Astrocyte of the cerebellum (primary cell): ENCODE measurements around the gene EFHD1.

ENCODE experiments used
- DNase-seq: peaks from one replicate; pipeline ENCODE4 v3.0.0-alpha.2; 2011; ENCODE audit warnings: low read depth
- H3K4me3 ChIP-seq: 2 replicates; pipeline ENCODE4 v1.5.1; 2011; ENCODE audit warnings: mild to moderate bottlenecking, low read depth, low read length, moderate library complexity
- CTCF ChIP-seq: IDR thresholded peaks from 2 replicates; pipeline ENCODE4 v1.5.1; 2012; ENCODE audit warnings: low read length, low read depth, moderate library complexity, mild to moderate bottlenecking; ENCODE audit errors: missing control alignments
- in situ Hi-C: cut with HindIII; loops from 2 replicates; pipeline ENCODE4 v1.10.0; 2017; ENCODE audit warnings: low sequenced_read_pairs

EFHD1 gene

GRCh38 chr2:232645061-232645460 lies 11.7 kb downstream of the EFHD1 start:
- H3K4me3 ChIP-seq = no peak overlapping the region
- TF ChIP-seq CTCF = no peak
- no peak for DNase-seq
- in situ Hi-C loops = no loop called here

GRCh38 chr2:232646726-232647125 lies 13.3 kb downstream of the EFHD1 start:
- TF ChIP-seq CTCF = no peak
- in situ Hi-C loops = no loop called here
- no peak overlapping the region for H3K4me3 ChIP-seq
- DNase-seq = no peak

GRCh38 chr2:232647261-232647660 lies 13.9 kb downstream of the EFHD1 start:
- in situ Hi-C loops = no loop called here
- TF ChIP-seq CTCF = no peak
- H3K4me3 ChIP-seq = no peak overlapping the region
- no peak for DNase-seq

- DNase-seq = no peak
Observed at GRCh38 chr2:232649033-232649432, 15.6 kb downstream of the EFHD1 start.

GRCh38 chr2:232652505-232652851 lies 19.1 kb downstream of the EFHD1 start:
- H3K4me3 ChIP-seq = no peak overlapping the region
- TF ChIP-seq CTCF = no peak
- peak; percentile 11 for DNase-seq
- in situ Hi-C loops = no loop called here

More at GRCh38 chr2:232649033-232649432, 15.6 kb downstream of the EFHD1 start:
- no peak for TF ChIP-seq CTCF
- H3K4me3 ChIP-seq = no peak overlapping the region
- in situ Hi-C loops = no loop called here

- peak; percentile 9 for DNase-seq
- in situ Hi-C loops = no loop called here
- H3K4me3 ChIP-seq = no peak overlapping the region
- TF ChIP-seq CTCF = no peak
Observed at GRCh38 chr2:232653441-232653840, 20.0 kb downstream of the EFHD1 start.

- DNase-seq = no peak
- in situ Hi-C loops = no loop called here
- H3K4me3 ChIP-seq = no peak overlapping the region
- TF ChIP-seq CTCF = no peak
Observed at GRCh38 chr2:232655392-232655791, 22.0 kb downstream of the EFHD1 start.
